ENCODE data around the gene NEDD4L.
A peak's percentile ranks its signal among the peaks of the same experiment; 100 is the strongest.

NEDD4L gene

GRCh38 chr18:58308463-58308862, 264.4 kb downstream of the NEDD4L start:
- ChIA-PET POLR2A (ENCODE audit: low non-redundant PET) (no interaction called here), CTCF (no interaction called here)
- no peak overlapping the region for H3K27ac ChIP-seq

GRCh38 chr18:58309099-58309498, 265.1 kb downstream of the NEDD4L start:
- CTCF ChIA-PET = no interaction called here
- POLR2A ChIA-PET (ENCODE audit: low non-redundant PET) = no interaction called here
- peak overlapping the region; percentile 75; the same call in 1 of the 2 replicates for H3K27ac ChIP-seq
- TF ChIP-seq CTCF (conservative IDR thresholded peaks at IDR 0.05; ENCODE audit: low read depth) = no peak
- DNase-seq (ENCODE audit: low spot score) = no peak

More at GRCh38 chr18:58308463-58308862, 264.4 kb downstream of the NEDD4L start:
- no peak for TF ChIP-seq CTCF (conservative IDR thresholded peaks at IDR 0.05; ENCODE audit: low read depth)
- DNase-seq (ENCODE audit: low spot score) = no peak

GRCh38 chr18:58309610-58310239, 265.7 kb downstream of the NEDD4L start:
- no peak for DNase-seq (ENCODE audit: low spot score)
- CTCF ChIA-PET = no interaction called here
- POLR2A ChIA-PET (ENCODE audit: low non-redundant PET) = no interaction called here
- no peak for TF ChIP-seq CTCF (conservative IDR thresholded peaks at IDR 0.05; ENCODE audit: low read depth)
- peak overlapping the region; percentile 75 for H3K27ac ChIP-seq

- TF ChIP-seq CTCF (conservative IDR thresholded peaks at IDR 0.05; ENCODE audit: low read depth) = no peak
Measured at GRCh38 chr18:58310517-58310916, 266.5 kb downstream of the NEDD4L start.

GRCh38 chr18:58311390-58311789, 267.4 kb downstream of the NEDD4L start:
- peak overlapping the region; percentile 65 for H3K27ac ChIP-seq
- ChIA-PET CTCF (no interaction called here), POLR2A (ENCODE audit: low non-redundant PET) (no interaction called here)
- no peak for TF ChIP-seq CTCF (conservative IDR thresholded peaks at IDR 0.05; ENCODE audit: low read depth)
- no peak for DNase-seq (ENCODE audit: low spot score)

More at GRCh38 chr18:58310517-58310916, 266.5 kb downstream of the NEDD4L start:
- ChIA-PET POLR2A (ENCODE audit: low non-redundant PET) (no interaction called here), CTCF (no interaction called here)
- H3K27ac ChIP-seq = peak overlapping the region; percentile 75
- peak; percentile 46 for DNase-seq (ENCODE audit: low spot score)

GRCh38 chr18:58313491-58314032, 269.5 kb downstream of the NEDD4L start:
- H3K27ac ChIP-seq = peak overlapping the region; percentile 84
- CTCF ChIA-PET = no interaction called here
- no peak for TF ChIP-seq CTCF (conservative IDR thresholded peaks at IDR 0.05; ENCODE audit: low read depth)
- POLR2A ChIA-PET (ENCODE audit: low non-redundant PET) = no interaction called here
- no peak for DNase-seq (ENCODE audit: low spot score)
